AML-193 (cell line): ENCODE data around the gene ACTL7B.
A peak's percentile ranks its signal among the peaks of the same experiment; 100 is the strongest.
"Not testable (repeated sequence)": the region's sequence is repeated elsewhere in the genome, so short reads cannot be mapped to it uniquely, and the experiment has no call there.

Source experiments
- DNase-seq, 2 experiments: peaks; one replicate each; lab custom pipeline; 2025; lab: John Stamatoyannopoulos, UW

ACTL7B gene, protein sequence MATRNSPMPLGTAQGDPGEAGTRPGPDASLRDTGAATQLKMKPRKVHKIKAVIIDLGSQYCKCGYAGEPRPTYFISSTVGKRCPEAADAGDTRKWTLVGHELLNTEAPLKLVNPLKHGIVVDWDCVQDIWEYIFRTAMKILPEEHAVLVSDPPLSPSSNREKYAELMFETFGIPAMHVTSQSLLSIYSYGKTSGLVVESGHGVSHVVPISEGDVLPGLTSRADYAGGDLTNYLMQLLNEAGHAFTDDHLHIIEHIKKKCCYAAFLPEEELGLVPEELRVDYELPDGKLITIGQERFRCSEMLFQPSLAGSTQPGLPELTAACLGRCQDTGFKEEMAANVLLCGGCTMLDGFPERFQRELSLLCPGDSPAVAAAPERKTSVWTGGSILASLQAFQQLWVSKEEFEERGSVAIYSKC

DNA sequence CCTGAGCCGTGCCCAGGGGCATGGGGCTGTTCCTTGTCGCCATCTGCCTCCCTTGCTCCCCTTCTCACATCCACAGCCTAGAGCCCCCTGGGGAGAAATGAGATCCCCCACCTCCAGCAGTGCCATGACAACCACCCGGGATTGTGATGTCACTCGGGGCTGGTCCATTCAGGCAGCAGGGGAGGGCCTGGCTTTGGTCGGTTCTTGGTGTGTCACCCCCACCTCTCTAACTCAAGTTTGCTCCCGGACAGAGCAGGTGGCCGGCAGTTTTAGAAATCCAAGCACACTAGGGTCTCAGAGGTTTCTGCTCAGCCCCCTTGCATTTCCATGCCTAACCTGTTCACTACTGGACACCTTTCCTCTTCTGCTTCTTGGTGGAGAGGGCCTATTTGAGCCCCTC is at the start of gene ACTL7B:
Gene ACTL7B, minus strand, starts transcription at position 99 of the 400 bp plus-strand sequence. Its CDS starts 56 bp downstream, at position 43.
- DNase-seq = no peak

DNA sequence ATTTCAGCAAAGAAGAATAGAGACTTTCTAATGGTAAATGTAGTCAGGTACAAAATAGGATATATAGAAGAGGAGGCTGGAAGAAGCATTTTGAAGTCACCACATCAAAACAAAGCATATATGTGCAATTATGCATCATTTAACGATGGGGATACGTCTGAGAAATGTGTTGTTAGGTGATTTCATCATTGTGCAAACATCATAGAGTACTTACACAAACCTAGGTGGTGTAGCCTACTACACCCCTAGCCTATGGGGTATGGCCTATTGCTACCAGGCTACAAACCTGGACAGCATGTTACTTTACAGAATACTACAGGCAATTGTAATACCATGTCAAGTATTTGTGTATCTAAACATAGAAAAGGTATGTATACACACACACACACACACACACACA is 49.7 kb upstream of the ACTL7B start:
- no peak for DNase-seq

DNA sequence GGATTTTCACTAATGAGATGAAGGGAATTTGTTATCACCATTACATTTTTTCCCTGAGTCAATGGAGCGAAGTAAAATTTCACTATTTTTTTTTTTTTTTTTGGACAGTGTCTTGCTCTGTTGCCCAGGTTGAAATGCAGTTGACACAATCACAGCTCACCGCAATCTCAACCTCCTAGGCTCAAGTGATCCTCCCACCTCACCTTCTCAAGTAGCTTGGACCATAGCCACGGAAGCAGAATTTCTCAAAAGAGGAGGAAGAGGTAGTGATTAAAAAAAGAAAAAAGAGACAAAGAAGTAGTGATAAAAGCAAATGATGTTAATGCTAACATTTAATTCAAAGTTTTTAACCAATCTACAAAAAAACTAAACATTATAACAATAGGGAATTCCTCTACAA is 48.4 kb upstream of the ACTL7B start:
- DNase-seq = no peak

DNA sequence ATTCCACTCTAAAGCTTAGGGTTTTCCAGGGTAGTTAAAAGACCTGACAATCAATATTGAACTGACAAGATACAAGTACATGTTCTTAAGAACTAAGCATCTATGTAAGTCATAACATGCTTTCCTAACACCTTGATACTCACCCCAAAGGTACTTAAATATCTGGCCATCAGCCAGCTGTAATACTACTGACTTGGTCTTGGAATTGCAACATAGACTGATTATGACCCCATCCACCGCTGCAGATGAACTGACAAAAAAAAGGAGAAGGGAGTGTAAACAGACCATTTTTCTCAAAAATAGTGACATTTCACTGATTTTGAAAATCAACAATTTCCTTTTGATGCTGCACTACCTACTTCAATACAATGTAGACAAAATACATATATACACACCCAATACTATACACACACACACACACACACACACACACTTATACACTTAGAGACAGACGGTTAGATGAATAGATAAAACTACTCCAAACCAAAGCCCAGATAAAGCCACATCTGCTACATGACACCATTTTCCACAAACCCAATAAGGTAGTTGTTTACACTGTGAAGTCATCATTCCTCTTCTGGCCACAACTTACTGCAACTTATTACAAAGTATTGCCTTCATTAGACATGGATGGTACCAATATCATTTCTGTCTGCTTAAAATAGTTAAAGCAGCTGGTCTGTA is 47.8 kb upstream of the ACTL7B start:
- DNase-seq = no peak

DNA sequence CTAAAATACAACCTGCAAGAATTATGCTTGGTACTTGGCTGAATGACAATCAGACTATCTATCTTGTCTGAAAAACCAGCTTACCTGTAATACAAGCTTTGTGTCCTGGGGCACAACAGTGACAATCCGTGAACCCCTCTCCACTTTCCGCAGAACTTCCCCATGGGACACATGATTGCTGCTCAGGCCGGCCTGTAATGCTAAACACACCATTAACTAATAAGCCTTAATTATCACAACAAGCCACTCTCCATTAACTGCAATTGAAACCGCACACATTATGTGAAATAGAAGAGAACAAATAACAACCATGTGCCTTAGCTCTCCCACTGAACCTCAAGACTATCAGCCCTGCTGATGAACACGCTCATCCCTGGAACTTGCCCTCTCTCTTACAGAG is 44.4 kb upstream of the ACTL7B start:
- DNase-seq = no peak

DNA sequence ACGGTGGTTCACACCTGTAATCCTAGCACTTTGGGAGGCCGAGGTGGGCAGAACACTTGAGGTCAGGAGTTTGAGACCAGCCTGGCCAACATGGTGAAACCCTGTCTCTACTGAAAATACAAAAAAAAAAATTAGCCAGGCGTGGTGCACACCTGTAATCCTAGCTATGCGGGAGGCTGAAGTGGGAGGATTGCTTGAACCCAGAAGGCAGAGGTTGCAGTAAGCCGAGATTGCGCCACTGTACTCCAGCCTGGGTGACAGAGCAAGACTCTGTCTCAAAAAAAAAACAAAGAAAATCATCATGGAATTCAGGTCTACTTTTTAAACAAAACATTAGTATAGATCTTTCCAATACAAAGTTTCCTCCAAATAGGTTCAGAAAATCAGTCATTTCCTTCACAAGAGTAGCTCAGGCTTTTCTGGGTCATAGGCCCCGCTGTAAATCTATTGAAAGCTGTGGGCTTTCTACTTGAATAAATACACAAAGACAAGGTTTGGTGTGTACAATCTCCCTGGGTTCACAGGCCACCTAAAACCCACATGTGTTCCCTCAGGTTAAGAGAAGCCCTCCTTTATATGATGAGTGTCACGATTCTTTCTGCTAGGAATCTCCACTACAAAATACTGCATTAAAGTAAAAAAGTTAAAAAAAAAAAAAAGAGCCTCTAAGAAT is 43.4 kb upstream of the ACTL7B start:
- not testable (repeated sequence) for DNase-seq

DNA sequence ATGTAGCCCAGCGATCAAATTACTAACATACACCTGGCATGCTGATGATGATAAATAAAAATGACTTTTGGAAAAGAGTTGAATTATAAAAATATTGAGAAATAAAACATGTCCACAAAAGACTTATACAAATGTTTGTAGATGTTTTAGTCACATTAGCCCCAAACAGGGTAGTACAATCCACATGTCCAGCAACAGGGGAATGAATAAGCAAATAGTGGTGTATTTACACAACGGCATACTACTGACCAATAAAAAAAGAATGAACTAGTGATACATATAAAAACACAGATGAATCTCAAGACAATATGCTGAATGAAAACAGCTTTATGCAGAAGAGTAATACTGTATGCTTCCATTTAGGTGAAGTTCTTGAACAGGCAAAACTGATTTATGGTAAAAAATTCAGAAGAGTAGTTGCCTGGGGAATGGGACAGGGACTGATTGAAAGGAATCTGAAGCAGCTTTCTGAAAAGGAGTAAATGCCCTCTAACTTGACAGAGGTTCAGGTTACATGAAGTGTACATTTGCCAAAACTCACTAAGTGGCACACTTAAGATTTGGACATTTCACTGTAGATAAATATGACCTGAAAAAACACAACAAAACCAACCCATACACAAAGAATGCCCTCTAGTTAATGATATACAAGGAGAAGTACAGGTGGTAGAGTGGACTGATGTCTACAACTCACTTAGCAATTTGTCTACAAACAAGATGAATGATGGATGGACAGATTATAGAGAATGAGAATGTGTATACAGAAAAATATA is 41.7 kb upstream of the ACTL7B start:
- no peak for DNase-seq

DNA sequence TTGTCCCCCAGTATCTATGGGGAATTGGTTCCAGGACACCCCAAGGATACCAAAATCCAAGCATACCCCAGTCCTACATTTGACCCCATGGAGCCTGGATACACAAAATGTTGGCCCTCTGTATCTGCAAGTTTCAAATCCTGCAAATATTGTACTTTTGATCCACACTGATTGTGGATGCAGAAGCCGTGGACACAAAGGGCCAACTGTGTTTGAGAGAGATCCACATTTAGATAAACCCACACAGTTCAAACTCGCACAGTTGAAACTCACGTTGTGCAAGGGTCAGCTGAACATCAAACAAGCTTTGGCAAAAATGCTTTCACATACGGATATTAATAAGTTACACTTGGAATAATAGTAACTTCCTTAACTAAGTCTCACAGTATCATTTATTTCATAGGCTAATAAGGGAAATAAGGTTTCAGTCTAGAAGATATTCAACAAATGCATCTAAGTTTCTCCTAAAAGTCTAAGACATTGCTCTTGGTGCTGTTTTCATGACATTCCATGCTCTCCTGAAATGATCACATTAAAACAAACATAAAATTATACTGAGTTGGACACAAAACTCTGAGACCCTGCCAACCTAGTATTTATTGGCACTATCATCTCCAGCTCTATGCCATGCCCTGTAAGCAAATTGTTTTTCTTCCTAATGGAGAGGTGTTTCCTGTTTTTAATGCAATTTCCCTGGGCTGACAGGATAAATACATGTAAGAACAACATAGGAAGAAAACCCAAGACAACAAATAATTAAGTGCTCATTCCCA is 38.6 kb upstream of the ACTL7B start:
- no peak for DNase-seq

DNA sequence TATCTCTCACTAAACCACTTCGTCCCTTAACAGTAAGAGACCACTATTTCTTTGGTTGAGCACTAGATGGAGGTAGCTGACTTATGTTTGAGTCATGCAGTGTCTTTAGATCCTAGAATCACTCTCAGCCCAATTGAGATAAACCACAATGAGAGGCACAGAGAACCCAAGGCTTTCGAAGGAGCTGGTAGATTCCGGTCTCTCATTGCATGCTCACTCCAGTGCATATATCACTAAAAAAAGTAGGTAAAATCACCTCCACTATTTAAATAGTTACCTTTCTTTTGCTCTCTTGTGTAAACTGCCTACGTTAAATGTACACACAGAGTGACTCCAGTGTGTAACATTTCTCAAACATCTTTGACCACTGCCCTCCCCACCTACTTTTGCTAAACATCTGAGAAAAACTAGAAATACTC is 33.9 kb upstream of the ACTL7B start:
- peak in 1 of 2 experiments; percentile 2 for DNase-seq

DNA sequence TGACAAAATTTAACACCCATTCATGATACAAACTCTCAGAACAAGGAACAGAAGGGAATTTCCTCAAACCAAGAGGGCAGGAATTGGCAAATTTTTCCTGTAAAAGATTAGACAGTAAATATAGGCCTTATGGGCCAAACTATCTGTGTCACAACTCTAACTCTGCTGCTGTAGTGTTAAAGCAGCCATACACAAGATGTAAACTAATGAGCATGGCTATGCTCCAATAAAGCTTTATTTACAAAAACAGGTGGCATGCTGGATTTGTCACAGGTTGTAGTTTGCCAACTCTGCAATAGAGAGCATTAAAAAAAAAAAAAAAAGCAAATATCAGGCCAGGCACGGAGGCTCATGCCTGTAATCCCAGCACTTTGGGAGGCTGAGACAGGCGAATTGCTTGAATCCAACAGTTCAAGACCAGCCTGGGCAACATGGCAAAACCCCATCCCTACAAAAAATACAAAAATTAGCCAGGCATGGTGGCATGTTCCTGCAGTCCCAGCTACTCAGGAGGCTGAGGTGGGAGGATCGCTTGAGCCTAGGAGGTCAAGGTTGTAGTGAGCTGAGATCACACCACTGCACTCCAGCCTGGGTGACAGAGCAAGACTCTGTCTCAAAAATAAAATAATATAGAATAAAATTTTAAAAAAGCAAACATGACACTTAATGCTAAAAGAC is 30.9 kb upstream of the ACTL7B start:
- DNase-seq = not testable (repeated sequence)

DNA sequence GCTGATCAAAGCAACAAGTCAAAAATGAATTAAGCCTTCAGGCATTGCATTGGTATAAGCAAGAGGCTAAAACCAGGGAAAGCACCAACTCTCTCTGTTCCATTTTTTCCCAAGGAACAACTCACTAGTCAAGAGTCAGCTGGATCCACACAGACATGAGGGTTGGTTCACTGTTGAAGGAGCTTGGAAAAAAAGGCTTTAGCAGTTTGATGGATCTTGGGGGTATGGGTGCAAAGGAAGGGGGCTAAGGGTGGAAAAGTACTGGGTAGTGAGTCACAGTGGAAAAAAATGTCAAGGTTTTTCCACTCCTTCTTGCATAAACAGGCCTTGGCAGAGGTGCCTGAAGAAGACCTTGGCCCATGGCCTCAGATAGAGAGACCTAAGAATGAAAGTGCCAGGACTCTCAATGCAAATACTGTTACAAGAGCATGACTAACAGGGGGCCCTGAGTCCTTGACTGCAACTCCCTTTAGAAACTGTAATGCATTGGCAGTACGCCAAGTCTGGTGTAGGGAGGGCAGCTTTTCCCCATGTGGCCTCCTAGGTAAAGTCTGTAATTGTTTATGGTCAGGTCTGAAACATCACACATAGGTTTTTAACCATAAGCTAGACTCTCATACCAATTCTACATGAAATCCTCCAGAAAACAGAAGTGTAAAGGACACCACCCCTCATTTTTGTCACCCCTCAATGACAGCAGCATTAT is 30.0 kb upstream of the ACTL7B start:
- DNase-seq = no peak

DNA sequence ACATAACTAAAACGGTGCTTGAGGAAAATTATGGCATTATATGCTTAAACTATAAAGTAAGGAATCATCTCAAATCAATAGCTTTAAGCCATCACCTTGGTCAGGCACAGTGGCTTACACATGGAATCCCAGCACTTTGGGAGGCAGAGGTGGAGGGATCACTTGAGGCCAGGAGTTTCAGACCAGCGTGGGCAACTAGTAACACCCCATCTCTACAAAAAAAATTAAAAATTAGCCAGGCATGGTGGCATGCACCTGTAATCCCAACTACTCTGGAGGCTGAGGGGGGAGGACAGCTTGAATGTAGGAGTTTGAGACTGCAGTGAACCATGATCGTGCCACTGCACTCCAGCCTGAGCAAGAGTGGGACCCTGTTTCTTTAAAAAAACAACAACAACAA is 28.9 kb upstream of the ACTL7B start:
- no peak for DNase-seq

DNA sequence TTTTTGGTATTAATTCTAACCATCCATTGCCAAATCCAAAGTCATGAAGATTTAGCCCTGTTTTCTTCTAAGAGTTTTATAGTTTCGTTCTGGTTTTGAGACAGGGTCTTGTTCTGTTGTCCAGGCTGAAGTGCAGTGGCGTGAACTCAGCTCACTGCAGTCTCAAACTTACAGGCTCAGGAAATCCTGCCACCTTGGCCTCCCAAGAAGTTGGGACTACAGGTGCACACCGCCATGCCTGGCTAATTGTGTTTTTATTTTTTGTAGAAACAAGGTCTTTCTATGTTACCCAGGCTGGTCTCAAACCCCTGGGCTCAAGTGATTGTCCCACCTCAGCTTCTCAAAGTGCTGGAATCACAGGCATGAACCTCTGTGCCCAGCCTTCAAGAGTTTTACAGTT is 27.3 kb upstream of the ACTL7B start:
- DNase-seq = no peak

DNA sequence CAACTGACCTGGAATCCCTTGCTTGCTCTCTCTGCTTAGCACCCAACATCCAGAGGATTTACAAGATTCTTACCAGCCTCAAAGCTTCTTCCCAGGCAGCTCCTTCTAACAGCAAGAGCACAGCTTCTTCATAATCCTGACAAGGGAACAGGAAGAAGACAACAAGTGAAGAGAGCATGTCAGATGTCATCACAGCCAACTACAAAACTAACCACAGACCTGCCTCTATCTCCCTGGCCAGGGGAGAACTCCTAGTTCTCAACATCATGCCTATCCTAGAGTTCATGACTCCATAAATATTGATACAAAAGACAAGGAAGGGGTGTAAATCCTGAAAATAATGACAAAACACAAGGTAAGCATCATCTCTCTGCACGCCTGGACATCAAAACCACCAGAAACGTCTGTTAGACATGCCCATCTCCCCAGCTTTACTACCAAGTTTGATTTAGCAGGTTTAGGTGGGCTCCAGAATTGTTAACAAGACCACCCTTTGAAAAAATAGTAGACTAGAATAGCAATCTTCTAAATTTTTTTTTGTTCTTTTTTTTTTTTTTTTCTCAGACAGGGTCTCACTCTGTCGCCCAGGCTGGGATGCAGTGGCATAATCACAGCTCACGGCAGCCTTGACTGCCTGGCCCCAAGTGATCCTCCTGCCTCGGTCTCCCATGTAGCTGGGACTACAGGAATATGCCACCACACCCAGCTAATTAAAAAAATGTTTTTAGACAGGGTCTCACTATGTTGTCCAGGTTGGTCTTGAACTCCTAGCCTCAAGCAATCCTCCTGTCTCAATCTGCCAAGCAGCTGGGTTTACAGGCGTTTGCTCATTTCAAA is 26.5 kb upstream of the ACTL7B start:
- DNase-seq = no peak

DNA sequence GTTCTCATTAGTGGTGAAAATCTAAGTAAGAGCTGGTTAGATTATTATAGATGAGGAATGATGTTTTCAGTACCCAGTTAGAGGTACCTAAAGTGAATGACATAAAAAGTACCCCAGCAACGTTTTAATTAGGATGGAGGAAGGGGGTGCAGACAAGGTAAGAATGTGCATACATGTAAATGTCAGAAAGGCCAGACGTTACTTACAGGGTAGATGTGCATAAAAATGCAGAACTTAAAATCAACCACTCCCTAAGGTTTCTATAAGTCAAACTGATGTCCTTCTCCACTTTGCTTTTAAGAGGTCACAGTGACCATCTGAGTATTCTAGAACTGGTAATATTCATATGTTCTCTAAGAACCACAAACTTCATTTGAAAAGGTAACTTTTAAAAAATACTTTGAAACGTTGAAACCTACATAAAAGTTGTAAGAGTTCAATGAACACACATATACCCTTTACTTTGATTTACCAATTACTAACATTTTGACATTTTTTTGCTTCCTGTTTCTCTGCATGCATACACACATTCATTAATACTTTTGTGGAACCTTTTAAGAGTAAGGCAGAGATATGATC is 25.0 kb upstream of the ACTL7B start:
- no peak for DNase-seq

DNA sequence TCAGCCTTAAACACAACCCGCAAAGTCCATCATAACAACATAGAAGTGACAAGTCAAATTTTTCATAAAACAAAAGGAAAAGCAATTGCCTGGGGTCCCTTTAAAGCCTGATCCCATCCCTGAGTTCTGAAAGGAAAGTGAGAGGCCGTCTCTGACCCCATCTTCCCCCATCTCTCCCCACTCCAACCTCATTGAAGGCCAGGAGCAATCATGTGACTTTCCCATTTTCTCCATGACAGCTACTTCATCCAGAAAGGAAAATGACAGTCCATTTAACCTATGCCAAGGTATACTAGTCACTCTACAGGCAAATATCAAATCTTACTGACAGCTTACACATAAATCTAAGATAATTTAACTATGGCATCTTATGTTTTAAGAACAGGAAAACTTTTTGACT is 21.7 kb upstream of the ACTL7B start:
- DNase-seq = no peak

DNA sequence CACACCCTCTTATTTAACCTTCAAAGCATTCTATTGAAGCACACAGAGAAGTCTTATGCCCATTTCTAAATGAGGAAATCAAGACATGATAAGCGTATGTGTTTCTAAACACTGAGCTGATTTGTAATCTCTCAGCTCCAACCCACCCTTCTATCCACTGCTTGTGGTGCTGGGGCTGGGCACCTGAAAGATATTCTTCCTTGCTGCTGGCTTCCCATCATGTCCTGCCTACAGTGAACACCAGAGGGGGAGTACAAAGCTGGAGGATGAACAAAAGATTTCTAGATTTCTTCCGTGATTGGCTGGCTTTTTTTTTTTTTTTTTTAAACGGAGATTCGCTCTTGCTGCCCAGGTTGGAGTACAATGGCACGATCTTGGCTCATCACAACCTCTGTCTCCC is 20.6 kb upstream of the ACTL7B start:
- DNase-seq = no peak

DNA sequence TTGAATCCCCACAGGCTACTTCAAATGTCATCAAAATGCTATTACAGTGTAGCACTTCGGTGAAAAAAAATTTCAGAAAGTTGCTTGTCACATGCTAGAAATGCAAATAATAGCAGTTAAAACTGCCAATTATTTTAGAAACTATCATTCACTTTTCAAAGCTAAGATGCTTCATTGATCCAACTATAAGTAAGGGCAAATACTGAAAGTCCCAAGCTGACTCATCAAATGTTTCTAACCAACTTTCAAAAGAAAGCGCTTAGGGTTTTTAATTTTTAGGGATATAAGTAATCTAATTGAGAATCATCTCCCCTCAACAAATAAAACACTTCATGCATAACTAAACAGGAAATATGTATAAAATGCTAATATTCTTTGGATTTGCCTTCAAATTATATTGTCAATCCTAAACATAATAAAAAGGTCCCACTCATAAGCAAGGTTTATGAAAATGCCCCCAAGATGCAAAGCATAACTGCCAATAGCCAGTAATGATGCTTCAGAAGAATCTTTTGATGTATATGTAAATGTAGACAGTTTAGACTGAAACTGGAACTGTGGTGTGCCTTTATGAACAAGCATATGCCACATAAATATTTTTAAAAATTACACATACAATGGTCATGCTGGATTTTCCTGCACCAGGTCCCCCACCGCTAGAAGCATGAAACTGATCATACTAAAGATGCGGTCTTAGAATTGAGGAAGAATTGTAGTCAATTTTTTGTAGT is 18.4 kb upstream of the ACTL7B start:
- DNase-seq = no peak
